Jurkat, Clone E6-1 (cell line): ENCODE results near the gene NAPB.

ENCODE experiments used
- DNase-seq: peaks from one replicate; pipeline ENCODE4 v3.0.0-alpha.2; 2011; ENCODE audit warnings: low read depth, low spot score
- H3K4me3 ChIP-seq: 2 replicates; pipeline ENCODE4 v1.5.1; 2011; ENCODE audit warnings: mild to moderate bottlenecking, low read length, control low read depth, moderate library complexity

NAPB gene

DNA sequence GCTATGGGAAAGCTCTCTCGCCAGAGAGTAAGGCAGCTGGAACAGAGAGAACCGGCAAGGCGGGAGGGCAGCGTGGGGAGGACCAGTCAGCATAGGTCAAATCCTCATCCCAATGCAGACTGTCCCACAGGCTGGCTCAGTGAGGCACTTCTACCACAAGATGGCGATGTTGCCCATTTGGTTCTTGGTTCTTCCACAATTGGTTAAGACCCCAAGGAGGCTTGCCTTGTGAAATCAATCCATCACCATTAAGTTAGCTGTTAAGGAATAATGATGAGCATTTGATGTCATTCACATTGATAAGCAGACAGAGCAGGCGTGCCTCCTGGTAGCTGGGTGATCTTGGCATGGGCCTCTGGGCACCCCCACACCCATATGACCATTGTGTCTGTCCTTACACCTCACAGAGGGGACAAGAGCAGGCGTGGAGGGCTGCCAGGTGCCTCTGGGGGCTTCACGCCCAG is 20.6 kb upstream of the NAPB start:
- DNase-seq, result peak; percentile 64
- H3K4me3 ChIP-seq, result no peak overlapping the region

DNA sequence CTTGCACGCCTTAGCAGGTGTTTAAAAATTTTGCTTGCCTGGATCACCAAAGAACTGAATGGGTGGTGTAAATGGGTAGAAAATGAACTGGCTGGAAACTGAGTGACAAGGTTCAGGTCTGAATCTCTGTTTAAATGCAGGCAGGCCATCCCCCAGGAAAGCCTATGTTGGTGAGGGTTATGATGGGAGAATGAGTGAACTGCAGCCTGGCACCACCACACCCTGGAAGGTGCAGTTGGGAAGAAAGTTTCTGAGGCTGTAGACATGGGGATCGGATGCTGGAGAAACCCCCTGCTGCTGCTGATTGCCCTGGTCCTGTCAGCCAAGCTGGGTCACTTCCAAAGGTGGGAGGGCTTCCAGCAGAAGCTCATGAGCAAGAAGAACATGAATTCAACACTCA is 18.7 kb upstream of the NAPB start:
- no peak for DNase-seq
- no peak overlapping the region for H3K4me3 ChIP-seq

DNA sequence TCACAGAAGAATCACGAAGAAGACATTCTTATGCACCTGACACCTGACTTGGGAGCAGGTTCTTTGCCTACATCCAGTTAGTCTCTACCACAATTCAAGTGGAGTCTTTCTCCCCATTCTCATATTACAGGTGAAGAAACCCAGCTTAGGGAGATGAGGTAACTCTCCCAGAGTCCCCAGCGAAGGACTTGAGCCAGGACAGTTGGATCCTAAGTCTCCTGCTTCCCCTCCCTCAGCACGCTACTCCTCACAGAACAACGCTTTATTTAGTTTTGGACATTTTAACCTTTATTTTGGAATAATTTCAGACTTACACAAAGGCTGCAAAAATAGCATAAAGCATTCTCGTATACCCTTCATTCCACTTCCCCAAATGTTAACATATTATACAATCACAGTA is 17.4 kb upstream of the NAPB start:
- H3K4me3 ChIP-seq, result no peak overlapping the region
- no peak for DNase-seq

DNA sequence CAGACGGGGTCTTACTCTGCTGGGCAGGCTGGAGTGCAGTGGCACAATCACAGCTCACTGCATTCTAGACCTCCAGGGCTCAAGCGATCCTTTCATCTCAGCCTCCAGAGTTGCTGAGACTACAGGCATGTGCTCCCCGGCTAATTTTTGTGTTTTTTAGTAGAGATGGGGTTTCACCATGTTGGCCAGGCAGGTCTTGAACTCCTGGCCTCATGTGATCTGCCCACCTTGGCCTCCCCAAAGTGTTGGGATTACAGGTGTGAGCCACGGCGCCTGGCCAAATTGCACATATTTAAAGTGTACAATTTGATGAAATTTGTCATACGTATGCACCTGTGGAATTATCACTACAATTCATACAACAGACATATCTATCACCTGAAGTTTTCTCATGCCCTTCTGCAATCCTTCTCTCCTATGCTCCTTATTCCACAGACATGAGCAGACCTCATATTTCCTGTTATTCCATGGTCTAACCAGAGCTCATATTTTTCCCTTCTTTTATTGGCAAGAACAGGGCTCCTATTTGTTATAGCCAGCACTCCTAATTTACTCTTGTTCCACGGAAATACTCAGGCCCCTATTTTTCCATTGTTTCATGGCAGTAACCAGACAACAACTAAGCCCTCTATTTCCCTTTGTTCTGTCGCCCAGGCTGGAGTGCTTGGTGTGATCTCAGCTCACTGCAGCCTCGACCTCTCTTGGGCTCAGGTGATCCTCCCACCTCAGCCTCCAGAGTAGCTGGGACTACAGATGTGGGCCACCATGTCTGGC is 16.0 kb upstream of the NAPB start:
- no peak overlapping the region for H3K4me3 ChIP-seq
- DNase-seq, result no peak

DNA sequence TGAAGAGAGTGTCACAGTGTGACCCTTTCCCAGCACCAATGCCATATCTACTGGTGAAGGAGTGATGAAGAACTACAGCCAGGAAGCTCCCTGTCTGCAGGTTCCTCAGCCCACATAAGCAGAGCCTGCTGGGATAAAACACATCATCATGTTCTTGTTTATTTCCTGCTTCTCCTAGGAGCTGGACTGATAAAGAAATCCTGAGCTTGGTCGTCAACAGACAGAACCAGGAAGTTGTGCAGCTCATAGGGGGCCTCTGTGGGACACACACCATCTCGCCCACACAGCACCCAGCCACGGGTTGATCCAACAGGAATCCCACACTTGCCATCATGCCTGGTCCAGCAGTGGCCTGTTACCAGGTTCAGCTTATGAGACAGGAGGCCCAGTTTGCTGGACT is 15.4 kb upstream of the NAPB start:
- H3K4me3 ChIP-seq, result no peak overlapping the region
- no peak for DNase-seq

DNA sequence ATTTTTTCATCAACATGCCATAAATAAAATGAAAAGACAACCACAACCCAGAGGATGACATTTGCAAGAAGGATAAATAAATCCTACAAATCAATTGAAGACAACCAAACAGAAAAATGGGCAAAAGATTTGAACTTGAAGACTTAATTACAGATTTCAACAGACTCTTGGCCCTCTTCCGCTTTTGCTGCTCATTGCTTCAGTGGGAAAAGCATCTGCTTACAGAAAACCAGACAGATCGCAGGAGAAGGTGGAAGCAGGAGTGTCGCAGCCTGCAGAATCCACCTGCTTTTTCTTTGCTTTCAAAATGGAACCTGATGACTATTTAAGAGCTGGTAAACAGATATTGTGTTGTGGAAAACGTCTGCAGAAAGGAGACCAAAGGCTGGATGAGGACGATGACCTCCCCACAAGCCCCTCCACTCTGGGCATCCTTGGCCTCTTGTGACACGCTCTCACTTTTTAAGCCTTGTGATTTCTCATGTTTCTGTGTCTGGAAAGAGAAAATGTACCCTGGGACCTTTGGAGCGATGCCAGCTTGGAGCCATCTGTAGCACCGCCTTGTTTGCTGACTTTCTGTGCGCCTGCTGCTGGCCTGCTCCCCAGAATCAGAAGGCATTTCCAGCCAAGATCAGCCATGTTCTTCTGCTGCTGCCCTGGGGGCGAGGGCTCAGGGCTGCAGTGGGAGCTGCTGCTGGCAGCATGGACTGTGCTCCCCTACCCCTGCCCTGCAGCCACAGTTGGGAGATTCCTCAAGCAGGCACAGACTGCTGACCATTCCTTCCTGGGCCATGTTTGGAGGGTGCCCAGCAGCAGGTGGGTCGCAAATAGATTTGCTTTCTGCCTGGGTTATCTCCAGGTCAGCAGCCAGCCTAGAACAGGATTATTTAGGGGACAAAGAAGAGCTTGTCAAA is 14.6 kb upstream of the NAPB start:
- DNase-seq, result no peak
- H3K4me3 ChIP-seq, result no peak overlapping the region

DNA sequence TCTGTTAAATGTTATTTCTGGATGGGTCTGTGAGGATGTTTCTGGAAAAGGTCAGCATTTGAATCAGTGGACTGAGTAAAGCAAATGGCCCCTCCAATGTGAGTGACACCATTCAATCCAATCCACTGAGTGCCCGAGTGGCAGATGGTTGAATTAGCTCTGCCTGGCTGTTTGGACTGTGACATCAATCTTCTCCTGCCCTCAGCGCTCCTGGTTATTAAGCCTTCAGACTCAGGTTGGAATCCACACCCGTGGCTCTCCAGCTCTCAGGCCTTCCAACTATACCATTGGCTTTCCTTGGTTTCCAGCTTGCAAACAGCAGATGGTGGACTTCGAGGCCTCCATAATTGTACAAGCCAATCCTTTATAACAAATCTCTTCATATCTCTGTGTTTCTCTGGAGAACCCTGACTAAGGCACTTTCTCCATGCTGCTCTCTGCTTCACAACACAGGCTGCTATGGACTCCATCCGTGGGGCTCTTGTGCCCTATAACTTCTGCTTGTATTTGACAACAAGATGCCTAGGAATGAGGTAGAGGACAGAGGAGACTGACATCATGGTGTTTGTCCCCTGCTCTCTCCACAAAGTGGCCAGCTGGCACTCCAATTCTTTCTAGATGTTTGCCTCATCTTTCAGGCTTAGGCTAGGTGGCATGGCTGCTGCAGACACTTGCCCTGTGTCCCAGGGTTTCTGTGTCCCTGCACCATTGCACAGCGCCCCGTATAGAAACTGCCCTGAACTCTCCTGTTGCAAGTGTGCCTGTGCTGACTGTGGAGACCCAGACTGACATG is 13.4 kb upstream of the NAPB start:
- DNase-seq, result no peak
- H3K4me3 ChIP-seq, result no peak overlapping the region

DNA sequence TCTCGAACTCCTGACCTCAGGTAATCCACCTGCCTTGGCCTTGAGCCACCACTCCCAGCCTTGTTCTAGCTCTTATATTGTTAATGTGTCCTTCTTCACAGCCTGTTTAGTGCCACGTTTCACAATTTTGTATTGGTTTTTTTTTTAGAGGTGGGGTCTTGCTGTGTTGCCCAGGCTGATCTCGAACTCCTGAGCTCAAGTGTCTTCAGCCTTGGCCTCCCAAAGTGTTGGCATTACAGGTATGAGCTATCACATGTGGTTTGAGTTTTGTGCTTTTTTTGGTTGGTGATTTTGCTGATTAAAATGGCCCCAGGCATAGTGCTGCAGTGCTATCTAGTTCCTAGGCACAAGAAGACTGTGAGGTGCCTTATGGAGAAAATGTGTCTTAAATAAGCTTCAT is 12.3 kb upstream of the NAPB start:
- H3K4me3 ChIP-seq, result no peak overlapping the region
- DNase-seq, result no peak

DNA sequence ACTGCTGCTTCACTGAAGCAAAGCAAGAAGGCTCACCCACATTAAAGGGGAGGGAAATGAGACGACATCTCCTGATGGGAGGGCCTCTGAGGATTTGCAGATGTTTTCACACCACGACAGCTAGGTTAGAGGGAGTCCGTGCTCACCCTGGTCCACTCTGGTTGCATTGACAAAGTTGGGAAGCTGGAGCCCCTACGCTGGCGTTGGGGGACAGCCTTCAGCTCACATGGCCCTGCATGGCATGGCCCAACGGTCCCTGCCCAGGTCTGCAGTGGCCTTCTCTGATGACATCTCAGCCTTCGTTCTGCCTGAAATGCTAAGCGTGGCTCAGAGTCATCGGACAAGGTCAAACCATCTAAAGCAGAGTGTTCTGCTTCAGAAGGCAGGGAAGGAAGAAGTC is 3.8 kb upstream of the NAPB start:
- no peak overlapping the region for H3K4me3 ChIP-seq
- DNase-seq, result no peak

DNA sequence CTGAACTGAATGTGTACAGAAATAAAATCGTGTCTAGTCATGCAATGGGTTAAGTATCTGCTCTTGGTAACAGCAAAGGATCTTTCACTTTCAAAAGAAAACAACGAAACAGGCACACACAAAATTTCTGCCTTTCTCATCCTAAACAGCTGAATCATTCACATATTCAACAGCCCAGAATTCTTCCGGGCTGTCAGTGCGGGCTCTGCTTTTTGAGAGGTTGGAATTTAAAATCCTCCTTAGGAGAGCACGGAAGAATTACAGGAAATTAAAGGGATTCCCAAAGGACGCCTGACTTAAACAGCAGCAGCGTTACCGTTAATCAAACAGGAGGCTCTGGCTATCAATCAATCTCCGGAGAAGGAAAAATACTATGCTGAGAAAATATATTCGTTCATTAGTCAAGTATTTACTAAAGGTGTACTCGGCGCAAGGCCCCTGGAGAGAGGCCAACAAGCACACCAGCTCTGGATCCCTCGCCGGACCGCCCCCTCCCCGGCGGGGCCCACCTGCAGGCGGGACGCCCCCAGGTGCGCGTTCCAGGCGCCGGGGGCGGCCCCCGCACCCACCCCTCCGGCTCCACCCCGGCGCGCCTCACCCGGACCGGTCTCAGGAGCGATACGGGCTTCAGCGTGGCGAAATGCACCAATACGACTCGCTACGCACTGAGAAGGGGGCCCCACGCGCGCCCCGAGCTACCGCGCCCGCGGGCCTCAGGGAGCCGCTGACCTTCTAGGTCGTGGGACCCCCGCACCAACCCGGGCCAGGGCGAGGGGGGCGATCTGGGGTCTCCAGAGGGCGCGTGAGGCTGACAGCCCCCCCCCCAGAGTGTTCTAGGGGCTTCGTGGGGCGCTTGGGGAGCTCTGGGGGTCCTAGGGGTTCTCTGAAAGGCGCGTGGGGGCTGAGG is 1.0 kb downstream of the NAPB start:
- H3K4me3 ChIP-seq, result peak overlapping the region; percentile 83
- DNase-seq, result no peak

DNA sequence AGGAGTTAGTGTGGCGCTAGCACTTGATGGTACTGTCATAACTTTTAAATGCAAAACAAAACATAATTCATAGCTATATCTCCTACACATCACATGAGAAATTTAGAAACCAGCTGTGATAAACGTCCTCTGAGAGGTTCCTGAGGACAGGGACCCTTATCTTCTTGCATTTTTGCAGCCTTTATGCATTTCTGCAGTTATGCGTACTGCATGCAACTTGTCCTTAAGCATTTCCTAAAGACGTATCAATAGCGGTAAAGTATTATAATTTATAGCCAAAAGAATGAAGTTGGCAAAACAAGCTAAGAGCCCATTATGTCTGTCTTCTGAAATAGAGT is 1.7 kb downstream of the NAPB start:
- no peak for DNase-seq
- H3K4me3 ChIP-seq, result peak overlapping the region; percentile 83

DNA sequence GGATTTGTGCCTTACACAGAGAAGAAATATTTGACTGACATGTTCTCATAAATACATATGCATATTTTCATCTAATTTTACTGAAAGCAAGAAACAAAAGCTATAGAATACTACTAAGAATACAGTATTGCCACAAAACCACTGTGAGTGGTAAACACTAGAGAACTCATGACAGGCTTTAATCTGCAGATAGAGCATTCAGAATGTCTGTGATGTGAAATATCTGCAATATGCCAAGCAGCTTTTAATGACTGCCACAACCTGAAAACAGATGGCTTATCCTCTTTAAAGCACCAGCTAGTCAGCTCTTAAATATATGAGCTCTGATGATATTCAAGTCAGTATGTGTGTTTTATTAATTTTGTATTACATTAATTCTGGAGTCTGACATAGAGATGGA is 3.4 kb downstream of the NAPB start:
- H3K4me3 ChIP-seq, result no peak overlapping the region
- peak; percentile 73 for DNase-seq

DNA sequence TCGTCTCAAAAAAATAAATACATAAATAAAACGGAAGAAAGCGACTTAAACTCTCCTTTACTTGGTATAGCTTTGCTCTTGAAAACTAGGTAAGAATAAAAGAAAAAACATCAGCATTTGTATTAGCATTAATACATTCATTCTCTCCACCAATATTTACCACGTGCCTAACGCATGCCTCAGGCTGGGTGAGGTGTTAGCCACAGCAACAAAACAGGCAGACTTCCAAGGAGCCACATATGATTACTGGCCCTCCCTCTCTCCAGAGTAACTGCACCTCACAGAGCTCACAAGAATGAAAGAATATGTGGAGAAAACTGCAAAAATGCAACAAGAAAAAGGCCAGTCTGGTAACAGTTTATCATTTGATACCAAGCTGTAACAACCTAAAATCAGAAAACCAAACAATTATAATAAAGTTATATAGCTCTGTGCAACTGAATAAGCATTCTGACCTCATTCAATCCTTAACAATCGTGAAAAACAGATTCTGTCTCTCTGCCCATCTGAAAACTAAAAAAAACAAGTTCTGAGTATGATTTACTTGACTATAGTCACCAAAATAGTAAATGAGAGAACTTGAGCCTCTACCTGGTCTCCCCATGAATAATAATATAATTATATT is 5.2 kb downstream of the NAPB start:
- DNase-seq, result no peak
- no peak overlapping the region for H3K4me3 ChIP-seq

DNA sequence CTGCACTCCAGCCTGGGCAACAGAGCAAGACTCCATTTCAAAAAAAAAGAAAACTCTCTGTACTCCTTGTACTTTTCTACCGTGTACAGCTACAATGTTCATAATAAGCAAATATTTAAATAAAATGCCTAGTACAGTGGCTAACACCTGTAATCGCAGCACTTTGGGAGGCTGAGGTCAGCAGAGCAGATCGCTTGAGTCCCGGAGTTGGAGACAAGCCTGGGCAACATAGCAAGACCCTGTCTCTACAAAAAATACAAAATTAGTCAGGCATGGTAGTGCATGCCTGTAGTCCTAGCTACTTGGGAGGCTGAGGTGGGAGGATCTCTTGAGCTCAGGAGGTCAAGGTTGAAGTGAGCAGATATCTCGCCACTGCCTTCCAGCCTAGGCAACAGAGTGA is 5.7 kb downstream of the NAPB start:
- no peak overlapping the region for H3K4me3 ChIP-seq
- DNase-seq, result no peak

DNA sequence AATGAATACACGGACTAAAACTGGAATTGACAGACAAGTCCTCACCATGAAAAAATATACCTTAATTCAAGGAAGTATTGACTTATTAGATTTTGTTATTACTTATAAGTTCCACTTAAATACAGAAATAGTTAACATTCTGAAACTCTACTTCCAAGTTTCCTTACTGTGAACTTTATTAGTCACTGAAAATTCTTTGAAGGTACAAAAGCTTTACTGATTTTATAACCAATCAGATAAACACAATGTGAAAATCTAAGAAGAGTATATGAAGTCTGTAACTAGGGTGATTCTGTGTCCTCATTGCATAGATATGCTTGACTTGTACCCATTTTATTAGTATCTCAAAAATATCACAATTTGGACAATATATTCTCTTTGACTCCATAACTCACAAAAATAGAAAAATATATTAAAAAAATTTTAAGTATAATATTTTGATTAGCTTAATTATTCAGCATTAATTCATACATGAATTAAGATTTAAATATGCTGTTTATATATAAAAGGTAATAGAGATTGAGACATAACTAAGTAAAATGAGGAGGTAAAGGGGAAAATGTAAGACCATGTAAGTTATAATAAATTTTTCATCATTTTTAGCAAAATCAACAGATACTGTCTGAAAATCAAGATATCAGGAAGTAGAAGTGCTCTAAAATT is 6.6 kb downstream of the NAPB start:
- no peak overlapping the region for H3K4me3 ChIP-seq
- no peak for DNase-seq

DNA sequence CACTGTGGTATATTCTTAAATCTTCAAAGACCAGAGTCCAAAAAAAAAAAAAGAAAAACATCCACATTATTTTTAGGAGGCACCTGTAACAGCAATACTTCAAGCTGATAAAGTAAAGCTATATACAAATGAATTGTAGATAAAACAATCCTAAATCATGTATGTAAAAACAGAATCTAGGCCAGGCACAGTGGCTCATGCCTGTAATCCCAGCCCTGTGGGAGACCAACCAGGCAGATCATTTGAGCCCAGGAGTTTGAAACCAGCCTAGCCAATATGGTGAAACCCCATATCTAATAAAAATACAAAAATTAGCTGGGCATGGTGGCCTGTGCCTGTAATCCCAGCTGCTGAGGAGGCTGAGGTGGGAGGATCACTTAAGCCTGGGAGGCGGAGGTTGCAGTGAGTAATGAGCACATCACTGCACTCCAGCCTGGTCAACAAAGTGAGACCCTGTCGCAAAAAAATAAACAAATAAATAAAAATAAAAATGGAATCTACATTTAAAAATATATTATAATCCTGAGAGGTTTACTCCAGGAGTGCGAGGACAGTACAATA is 7.3 kb downstream of the NAPB start:
- no peak for DNase-seq
- H3K4me3 ChIP-seq, result no peak overlapping the region

DNA sequence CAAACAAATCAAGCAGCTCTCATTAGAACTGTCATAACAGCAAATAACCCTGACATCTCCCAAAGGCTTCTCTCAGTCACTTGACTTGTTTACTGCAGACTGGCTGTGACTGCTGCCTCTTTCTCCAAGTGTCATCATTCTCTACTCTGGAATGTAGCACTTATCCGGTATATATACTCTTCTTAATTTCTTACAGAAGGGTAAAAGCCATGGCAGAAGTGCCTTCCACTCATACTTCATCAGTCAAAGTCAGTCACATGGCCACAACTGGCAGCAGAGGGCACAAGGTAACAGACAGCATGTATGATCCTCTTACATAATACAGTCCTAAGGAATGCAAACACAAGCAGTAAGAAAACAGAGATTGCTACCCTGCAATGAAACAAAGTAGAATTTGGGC is 9.3 kb downstream of the NAPB start:
- no peak for DNase-seq
- no peak overlapping the region for H3K4me3 ChIP-seq
